SK-N-MC (cell line): ENCODE measurements around the gene P2RY14.

Source experiments
- EZH2 ChIP-seq: fragments of 200-600 bp; sonication (generic); IDR thresholded peaks from one replicate; pipeline ENCODE4 v1.6.1; 2017; ENCODE audit warnings: antibody characterized with exemption
- FOXP2 ChIP-seq: optimal IDR thresholded peaks from 2 replicates; pipeline ENCODE3; 2011; ENCODE audit warnings: mild to moderate bottlenecking, moderate library complexity; ENCODE audit not compliant: insufficient read depth; ENCODE audit errors: extremely low read length, control extremely low read depth
- POLR2AphosphoS5 ChIP-seq: IDR thresholded peaks from 2 replicates; pipeline ENCODE4 v1.6.1; 2012; ENCODE audit warnings: mild to moderate bottlenecking, low read depth, low read length, borderline replicate concordance

DNA sequence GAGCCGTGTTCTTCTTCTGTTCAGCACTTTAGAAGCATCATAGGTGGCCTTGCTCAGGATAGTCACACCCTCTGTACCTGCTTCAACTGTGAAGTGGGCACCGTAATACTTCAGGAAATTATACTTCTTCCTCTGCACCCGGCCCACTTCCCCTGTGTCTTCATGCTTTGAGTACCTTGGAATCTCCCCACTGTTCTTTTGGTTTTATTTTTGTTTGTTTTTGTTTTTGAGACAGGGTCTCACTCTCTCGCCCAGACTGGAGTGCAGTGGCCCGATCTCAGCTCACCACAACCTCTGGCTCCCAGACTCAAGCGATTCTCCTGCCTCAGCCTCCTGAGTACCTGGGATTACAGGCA, 1.7 kb downstream of the P2RY14 start:
- TF ChIP-seq POLR2AphosphoS5 = no peak
- no peak for TF ChIP-seq EZH2
- no peak for TF ChIP-seq FOXP2
